Right atrium auricular region (tissue), 2 donors: ENCODE measurements around the gene PANK1. TPM values are rescaled to one million over a fixed set of nuclear protein-coding genes. Genes with fewer than 3 reads are reported as not detected.
"Not testable (repeated sequence)": the region's sequence is repeated elsewhere in the genome, so short reads cannot be mapped to it uniquely, and the experiment has no call there.

Experiments
- DNase-seq: peaks from one replicate; pipeline ENCODE4 v3.0.0-alpha.2; 2019; ENCODE audit warnings: low spot score
- H3K27ac ChIP-seq, 2 donors: fragments of 200-600 bp; sonication (generic); 1 replicate in 1 of 2; 2 replicates in 1 of 2; pipeline ENCODE4 v1.5.1; 2016 to 2019
- H3K27me3 ChIP-seq, 2 donors: fragments of 200-600 bp; sonication (generic); one replicate each; pipeline versions ENCODE4 v1.5.1 to v1.6.0; 2017 to 2019
- H3K36me3 ChIP-seq: fragments of 200-600 bp; sonication (generic); one replicate; pipeline ENCODE4 v1.5.1; 2016
- H3K4me1 ChIP-seq, 2 donors: fragments of 200-600 bp; sonication (generic); one replicate each; pipeline versions ENCODE4 v1.5.1 to v1.6.0; 2017 to 2019
- H3K4me3 ChIP-seq, 2 donors: fragments of 200-600 bp; sonication (generic); 1 replicate in 1 of 2; 2 replicates in 1 of 2; pipeline ENCODE4 v1.5.1; 2017 to 2019; ENCODE audit warnings: mild to moderate bottlenecking in 1 of 2, moderate library complexity in 1 of 2
- H3K9me3 ChIP-seq, 2 donors: fragments of 200-600 bp; sonication (generic); one replicate each; pipeline ENCODE4 v1.5.1; 2019
- CTCF ChIP-seq, 2 donors: fragments of 200-600 bp; sonication (generic); IDR thresholded peaks; one replicate each; pipeline ENCODE4 v1.5.1; 2019; ENCODE audit warnings: antibody characterized with exemption in 2 of 2
- total RNA-seq, 2 donors: library from RNA; depleted of rRNA; stranded (reverse); fragments of >200 nt; gene quantifications; one replicate each; pipeline ENCODE4 v1.1.0, GENCODE V29; 2016

The PANK1 gene
- total RNA-seq, 2 donors from 2014 or later = 7.4 to 15.5 TPM

DNA sequence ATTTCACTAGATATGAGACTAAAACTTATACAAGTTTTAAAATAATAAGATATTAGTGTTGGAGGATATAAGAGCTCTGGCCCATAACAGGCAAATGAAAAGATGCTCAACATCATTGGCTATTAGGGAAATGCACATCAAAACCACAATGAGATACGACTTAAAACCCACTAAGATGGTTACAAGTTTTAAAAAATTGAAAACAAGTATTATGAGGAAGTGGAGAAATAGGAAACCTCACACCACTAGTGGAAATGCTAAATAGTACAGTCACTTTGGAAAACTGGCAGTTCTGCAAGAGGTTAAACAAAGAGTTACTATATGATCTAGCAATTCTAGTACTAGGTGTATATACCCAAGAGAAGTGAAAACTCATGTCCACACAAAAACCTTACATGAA lies 17.2 kb downstream of the PANK1 start:
- TF ChIP-seq CTCF (IDR thresholded peaks at IDR 0.05) = no peak
- H3K36me3 ChIP-seq = no peaks in the 10 kb centered on the region
- H3K4me1 ChIP-seq = no peaks in the 10 kb centered on the region
- no peaks in the 10 kb centered on the region for H3K9me3 ChIP-seq
- no peaks in the 10 kb centered on the region for H3K27me3 ChIP-seq
- H3K4me3 ChIP-seq = no peak overlapping the region
- DNase-seq = no peak
- no peak overlapping the region for H3K27ac ChIP-seq

GRCh38 chr10:89625041-89625765 lies 19.8 kb downstream of the PANK1 start:
- Histone ChIP-seq H3K4me1 (no peaks in the 10 kb centered on the region), H3K4me3 (no peak overlapping the region), H3K36me3 (no peaks in the 10 kb centered on the region), H3K27ac (peak overlapping the region in 1 of 2 donors; percentile 54), H3K9me3 (peaks cover 0 to 5% of the 10 kb centered on the region in 2 donors), H3K27me3 (no peaks in the 10 kb centered on the region)
- no peak for DNase-seq
- no peak for TF ChIP-seq CTCF (IDR thresholded peaks at IDR 0.05)

DNA sequence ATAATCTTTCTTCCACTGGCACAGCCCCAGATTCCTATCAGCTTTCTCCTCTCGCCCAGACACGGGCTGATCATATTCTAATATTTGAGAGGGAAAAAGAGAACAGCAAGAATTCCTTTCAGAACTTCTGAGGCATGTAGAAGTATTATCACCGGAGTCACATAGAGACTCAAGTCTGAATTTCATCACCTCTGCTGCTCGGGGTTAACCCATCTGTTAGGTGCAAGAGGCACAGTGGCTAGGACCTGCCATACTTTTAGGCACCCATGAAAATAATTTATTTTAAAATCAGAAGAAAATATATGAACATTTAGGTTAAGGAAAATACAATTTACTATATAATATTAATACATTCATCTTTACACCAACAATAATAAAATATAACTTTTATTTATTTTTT lies 21.0 kb downstream of the PANK1 start:
- Histone ChIP-seq H3K36me3 (no peaks in the 10 kb centered on the region), H3K4me1 (no peaks in the 10 kb centered on the region), H3K9me3 (peaks cover 0 to 7% of the 10 kb centered on the region in 2 donors), H3K27ac (no peak overlapping the region), H3K4me3 (no peak overlapping the region), H3K27me3 (no peaks in the 10 kb centered on the region)
- TF ChIP-seq CTCF (IDR thresholded peaks at IDR 0.05) = no peak
- DNase-seq = no peak

DNA sequence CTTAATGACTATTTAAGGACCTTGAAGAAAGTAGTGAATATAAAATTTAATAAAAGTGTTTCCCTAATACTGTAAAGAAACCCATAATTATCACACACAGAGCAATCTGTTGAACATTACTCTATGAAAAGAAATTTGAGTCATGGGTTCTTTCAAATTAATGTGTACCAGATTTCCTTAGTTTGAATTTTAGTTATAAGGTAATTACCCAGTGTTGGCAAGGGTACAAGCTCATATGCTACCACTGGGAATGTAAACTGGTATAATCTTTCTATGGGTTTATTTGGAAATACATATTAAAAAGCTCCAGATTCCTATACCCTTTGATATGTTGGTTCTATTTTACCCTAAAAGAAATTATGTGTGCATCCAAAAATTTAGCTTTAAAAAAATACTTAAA lies 22.9 kb downstream of the PANK1 start:
- Histone ChIP-seq H3K36me3 (no peaks in the 10 kb centered on the region), H3K9me3 (peaks cover 0 to 7% of the 10 kb centered on the region in 2 donors), H3K27ac (no peak overlapping the region), H3K4me1 (no peaks in the 10 kb centered on the region), H3K27me3 (no peaks in the 10 kb centered on the region), H3K4me3 (no peak overlapping the region)
- no peak for TF ChIP-seq CTCF (IDR thresholded peaks at IDR 0.05)
- no peak for DNase-seq

DNA sequence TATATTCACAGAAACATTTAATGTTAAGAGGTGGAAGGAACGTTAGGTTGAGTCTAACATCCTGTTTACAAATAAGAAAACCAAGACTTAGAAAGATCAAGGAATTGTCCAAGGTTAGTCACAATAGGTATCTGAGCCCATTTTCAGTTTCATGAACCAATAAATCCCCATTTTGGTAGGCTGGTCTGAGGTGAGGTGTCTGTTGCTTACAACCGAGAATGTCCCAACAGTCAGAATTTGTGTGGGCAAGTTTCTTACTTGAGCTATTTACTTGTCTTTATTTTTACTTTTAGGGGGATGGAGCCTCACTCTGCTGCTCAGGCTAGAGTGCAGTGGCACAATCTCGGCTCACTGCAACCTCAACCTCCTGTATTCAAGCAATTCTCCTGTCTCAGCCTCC lies 23.6 kb downstream of the PANK1 start:
- Histone ChIP-seq H3K4me1 (no peaks in the 10 kb centered on the region), H3K27ac (no peak overlapping the region), H3K4me3 (no peak overlapping the region), H3K36me3 (no peaks in the 10 kb centered on the region), H3K27me3 (no peaks in the 10 kb centered on the region), H3K9me3 (peaks cover 0 to 7% of the 10 kb centered on the region in 2 donors)
- no peak for TF ChIP-seq CTCF (IDR thresholded peaks at IDR 0.05)
- no peak for DNase-seq

DNA sequence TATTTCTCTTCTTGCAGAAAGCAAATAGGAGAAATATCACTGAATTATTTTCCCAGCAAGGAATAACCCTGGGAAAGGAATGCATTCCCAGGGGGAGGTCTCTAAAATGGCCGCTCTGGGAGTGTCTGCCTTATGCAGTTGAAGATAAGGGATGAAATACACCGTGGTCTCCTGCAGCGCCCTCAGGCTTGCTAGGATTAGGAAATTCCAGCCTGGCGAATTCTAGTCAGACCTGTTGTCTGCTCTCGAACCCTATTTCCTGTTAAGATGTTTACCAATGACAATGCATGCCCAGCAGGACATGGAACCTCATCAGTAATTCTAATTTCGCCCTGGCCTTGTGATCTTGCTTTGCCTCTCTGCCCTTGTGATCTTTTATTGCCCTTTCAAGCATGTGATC lies 24.7 kb downstream of the PANK1 start:
- DNase-seq, H3K36me3 ChIP-seq, H3K4me1 ChIP-seq, H3K27me3 ChIP-seq, H3K4me3 ChIP-seq, H3K9me3 ChIP-seq, H3K27ac ChIP-seq: not testable (repeated sequence)
